SK-N-SH (cell line): Measurements from ENCODE around the gene BRINP1.

Experiments
- FOXJ3 ChIP-seq: sonication (generic); formaldehyde crosslinking; IDR thresholded peaks from 2 replicates; pipeline ENCODE4 v1.5.1; 2020; ENCODE audit warnings: mild to moderate bottlenecking, missing genetic modification reagents
- POLR2AphosphoS5 ChIP-seq: IDR thresholded peaks from 2 replicates; pipeline ENCODE4 v1.6.1; 2012; ENCODE audit warnings: low read depth, low read length
- RCOR1 ChIP-seq: fragments of 150-350 bp; IDR thresholded peaks from 2 replicates; pipeline ENCODE4 v1.6.1; 2017; ENCODE audit warnings: antibody characterized with exemption, low read length
- TF ChIP-seq, protein P1 (sequence below): fragments of 200-600 bp; sonication (generic); IDR thresholded peaks from 2 replicates; pipeline ENCODE4 v1.6.1; 2017; ENCODE audit warnings: antibody characterized with exemption, mild to moderate bottlenecking, moderate library complexity
- TF ChIP-seq, protein P2 (sequence below): fragments of 150-350 bp; IDR thresholded peaks from 2 replicates; pipeline ENCODE4 v1.6.1; 2017; ENCODE audit warnings: antibody characterized with exemption, low read length, low read depth, borderline replicate concordance
- TF ChIP-seq, protein P3 (sequence below): IDR thresholded peaks from 2 replicates; pipeline ENCODE4 v1.6.1; 2012; ENCODE audit warnings: mild to moderate bottlenecking, low read depth, low read length, moderate library complexity

DNA sequence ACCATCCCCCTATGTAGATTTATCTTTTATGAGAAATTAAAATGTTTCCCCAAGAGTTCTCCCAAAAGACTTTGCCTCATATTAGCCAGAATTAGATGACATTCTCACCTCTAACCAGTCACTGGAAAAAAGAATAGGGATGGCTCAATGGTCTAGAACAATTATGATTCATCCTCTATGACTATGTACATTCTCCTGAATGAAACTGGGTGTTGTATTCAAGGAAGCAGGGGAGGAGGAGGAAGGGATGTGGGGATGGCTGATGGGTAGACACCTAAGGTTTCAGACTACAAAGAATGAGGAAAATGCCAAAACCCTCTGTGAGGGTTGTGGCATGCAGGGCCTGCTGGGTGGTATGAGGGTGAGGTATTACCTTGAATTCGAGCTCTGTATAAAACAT lies 49.5 kb upstream of the BRINP1 start:
- TF ChIP-seq, protein P1, sequence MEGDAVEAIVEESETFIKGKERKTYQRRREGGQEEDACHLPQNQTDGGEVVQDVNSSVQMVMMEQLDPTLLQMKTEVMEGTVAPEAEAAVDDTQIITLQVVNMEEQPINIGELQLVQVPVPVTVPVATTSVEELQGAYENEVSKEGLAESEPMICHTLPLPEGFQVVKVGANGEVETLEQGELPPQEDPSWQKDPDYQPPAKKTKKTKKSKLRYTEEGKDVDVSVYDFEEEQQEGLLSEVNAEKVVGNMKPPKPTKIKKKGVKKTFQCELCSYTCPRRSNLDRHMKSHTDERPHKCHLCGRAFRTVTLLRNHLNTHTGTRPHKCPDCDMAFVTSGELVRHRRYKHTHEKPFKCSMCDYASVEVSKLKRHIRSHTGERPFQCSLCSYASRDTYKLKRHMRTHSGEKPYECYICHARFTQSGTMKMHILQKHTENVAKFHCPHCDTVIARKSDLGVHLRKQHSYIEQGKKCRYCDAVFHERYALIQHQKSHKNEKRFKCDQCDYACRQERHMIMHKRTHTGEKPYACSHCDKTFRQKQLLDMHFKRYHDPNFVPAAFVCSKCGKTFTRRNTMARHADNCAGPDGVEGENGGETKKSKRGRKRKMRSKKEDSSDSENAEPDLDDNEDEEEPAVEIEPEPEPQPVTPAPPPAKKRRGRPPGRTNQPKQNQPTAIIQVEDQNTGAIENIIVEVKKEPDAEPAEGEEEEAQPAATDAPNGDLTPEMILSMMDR = no peak
- TF ChIP-seq POLR2AphosphoS5 = no peak
- TF ChIP-seq, protein P2, sequence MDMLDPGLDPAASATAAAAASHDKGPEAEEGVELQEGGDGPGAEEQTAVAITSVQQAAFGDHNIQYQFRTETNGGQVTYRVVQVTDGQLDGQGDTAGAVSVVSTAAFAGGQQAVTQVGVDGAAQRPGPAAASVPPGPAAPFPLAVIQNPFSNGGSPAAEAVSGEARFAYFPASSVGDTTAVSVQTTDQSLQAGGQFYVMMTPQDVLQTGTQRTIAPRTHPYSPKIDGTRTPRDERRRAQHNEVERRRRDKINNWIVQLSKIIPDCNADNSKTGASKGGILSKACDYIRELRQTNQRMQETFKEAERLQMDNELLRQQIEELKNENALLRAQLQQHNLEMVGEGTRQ = no peak
- TF ChIP-seq, protein P3, sequence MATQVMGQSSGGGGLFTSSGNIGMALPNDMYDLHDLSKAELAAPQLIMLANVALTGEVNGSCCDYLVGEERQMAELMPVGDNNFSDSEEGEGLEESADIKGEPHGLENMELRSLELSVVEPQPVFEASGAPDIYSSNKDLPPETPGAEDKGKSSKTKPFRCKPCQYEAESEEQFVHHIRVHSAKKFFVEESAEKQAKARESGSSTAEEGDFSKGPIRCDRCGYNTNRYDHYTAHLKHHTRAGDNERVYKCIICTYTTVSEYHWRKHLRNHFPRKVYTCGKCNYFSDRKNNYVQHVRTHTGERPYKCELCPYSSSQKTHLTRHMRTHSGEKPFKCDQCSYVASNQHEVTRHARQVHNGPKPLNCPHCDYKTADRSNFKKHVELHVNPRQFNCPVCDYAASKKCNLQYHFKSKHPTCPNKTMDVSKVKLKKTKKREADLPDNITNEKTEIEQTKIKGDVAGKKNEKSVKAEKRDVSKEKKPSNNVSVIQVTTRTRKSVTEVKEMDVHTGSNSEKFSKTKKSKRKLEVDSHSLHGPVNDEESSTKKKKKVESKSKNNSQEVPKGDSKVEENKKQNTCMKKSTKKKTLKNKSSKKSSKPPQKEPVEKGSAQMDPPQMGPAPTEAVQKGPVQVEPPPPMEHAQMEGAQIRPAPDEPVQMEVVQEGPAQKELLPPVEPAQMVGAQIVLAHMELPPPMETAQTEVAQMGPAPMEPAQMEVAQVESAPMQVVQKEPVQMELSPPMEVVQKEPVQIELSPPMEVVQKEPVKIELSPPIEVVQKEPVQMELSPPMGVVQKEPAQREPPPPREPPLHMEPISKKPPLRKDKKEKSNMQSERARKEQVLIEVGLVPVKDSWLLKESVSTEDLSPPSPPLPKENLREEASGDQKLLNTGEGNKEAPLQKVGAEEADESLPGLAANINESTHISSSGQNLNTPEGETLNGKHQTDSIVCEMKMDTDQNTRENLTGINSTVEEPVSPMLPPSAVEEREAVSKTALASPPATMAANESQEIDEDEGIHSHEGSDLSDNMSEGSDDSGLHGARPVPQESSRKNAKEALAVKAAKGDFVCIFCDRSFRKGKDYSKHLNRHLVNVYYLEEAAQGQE = no peak
- TF ChIP-seq FOXJ3 = no peak
- no peak for TF ChIP-seq RCOR1
